Activated CD8-positive, alpha-beta memory T cell treated with anti-CD3 and anti-CD28 coated beads, Interleukin-2, amount 50 U/mL, for 48 hours (primary cell): ENCODE measurements around the gene KCND3.

Experiments
- DNase-seq: peaks from one replicate; pipeline ENCODE4 v3.0.0-alpha.2; 2020

KCND3 gene

GRCh38 chr1:111762332-111762731 lies 227.1 kb downstream of the KCND3 start:
- no peak for DNase-seq

GRCh38 chr1:111761717-111762116 lies 227.8 kb downstream of the KCND3 start:
- no peak for DNase-seq

GRCh38 chr1:111758373-111758772 lies 231.1 kb downstream of the KCND3 start:
- DNase-seq = no peak

- no peak for DNase-seq
Measured at GRCh38 chr1:111756124-111756513, 233.3 kb downstream of the KCND3 start.

GRCh38 chr1:111755331-111756123 lies 233.9 kb downstream of the KCND3 start, which contains the start of gene DDX20:
TSS of gene DDX20 (plus strand) at chr1:111755901. CDS start at chr1:111755925, 24 bp downstream.
- DNase-seq = peak; percentile 94

- no peak for DNase-seq
Measured at GRCh38 chr1:111754984-111755330, 234.5 kb downstream of the KCND3 start.

- no peak for DNase-seq
Measured at GRCh38 chr1:111751906-111752575, 237.4 kb downstream of the KCND3 start.

- DNase-seq = no peak
Measured at GRCh38 chr1:111750856-111751255, 238.6 kb downstream of the KCND3 start.

GRCh38 chr1:111749628-111750027 lies 239.8 kb downstream of the KCND3 start:
- no peak for DNase-seq

GRCh38 chr1:111747947-111748346 lies 241.5 kb downstream of the KCND3 start:
- no peak for DNase-seq

GRCh38 chr1:111747282-111747734 lies 242.2 kb downstream of the KCND3 start:
- peak; percentile 77 for DNase-seq

GRCh38 chr1:111746614-111746999 lies 242.9 kb downstream of the KCND3 start:
- no peak for DNase-seq

GRCh38 chr1:111745675-111746613 lies 243.5 kb downstream of the KCND3 start:
- DNase-seq = peak; percentile 45

GRCh38 chr1:111743679-111744101 lies 245.8 kb downstream of the KCND3 start:
- peak; percentile 33 for DNase-seq

- peak; percentile 45 for DNase-seq
Measured at GRCh38 chr1:111742938-111743549, 246.4 kb downstream of the KCND3 start.

- DNase-seq = peak; percentile 23
Measured at GRCh38 chr1:111742292-111742691, 247.2 kb downstream of the KCND3 start.

GRCh38 chr1:111739925-111740765 lies 249.3 kb downstream of the KCND3 start:
- peak; percentile 64 for DNase-seq

- DNase-seq = peak; percentile 88
Measured at GRCh38 chr1:111739194-111739924, 250.1 kb downstream of the KCND3 start, which contains the start of gene INKA2. TSS of gene INKA2 (minus strand) at chr1:111739395. CDS start at chr1:111739242, 153 bp downstream.

- DNase-seq = no peak
Measured at GRCh38 chr1:111738436-111739193, 250.9 kb downstream of the KCND3 start.

- DNase-seq = no peak
Measured at GRCh38 chr1:111738133-111738435, 251.4 kb downstream of the KCND3 start.
